ENCODE results near the gene VSX1. TPM values are rescaled to one million over a fixed set of nuclear protein-coding genes. Genes with fewer than 3 reads are reported as not detected.

VSX1 gene
- total RNA-seq, 2 donors from 2014 or later = not detected

- no peak overlapping the region for H3K4me3 ChIP-seq
- H3K36me3 ChIP-seq = peaks cover 11% of the 10 kb centered on the region
- peaks cover 0 to 50% of the 10 kb centered on the region in 2 donors for H3K4me1 ChIP-seq
- TF ChIP-seq CTCF (IDR thresholded peaks at IDR 0.05) = no peak
- H3K9me3 ChIP-seq = no peaks in the 10 kb centered on the region
- H3K27me3 ChIP-seq = no peaks in the 10 kb centered on the region
- no peak overlapping the region for H3K27ac ChIP-seq
- DNase-seq (ENCODE audit: low spot score) = no peak
These were observed 51.8 kb downstream of the VSX1 start for GRCh38 chr20:25030007-25030648.

- peaks cover 0 to 45% of the 10 kb centered on the region in 2 donors for H3K4me1 ChIP-seq
- H3K9me3 ChIP-seq = no peaks in the 10 kb centered on the region
- peaks cover 11% of the 10 kb centered on the region for H3K36me3 ChIP-seq
- H3K27me3 ChIP-seq = no peaks in the 10 kb centered on the region
- DNase-seq (ENCODE audit: low spot score) = no peak
- no peak for TF ChIP-seq CTCF (IDR thresholded peaks at IDR 0.05)
- H3K27ac ChIP-seq = peak overlapping the region in 1 of 2 donors; percentile 35
- no peak overlapping the region for H3K4me3 ChIP-seq
These were observed 55.8 kb downstream of the VSX1 start for GRCh38 chr20:25025986-25026605.

Other genes starting within 250 kb of the VSX1 start
- gene CST7, start 132.9 kb downstream of the VSX1 start, total RNA-seq = 1 to 10 TPM; 2.7 to 3.2 TPM
- 10 to 100 TPM; 30.3 to 30.5 TPM for gene APMAP, start 89.4 kb downstream of the VSX1 start, total RNA-seq
- 10 to 100 TPM; 25.6 to 26.4 TPM for gene ACSS1, start 24.0 kb downstream of the VSX1 start, total RNA-seq
- 100 to 1,000 TPM in 1 of 2 donors, 10 to 100 TPM in 1; 75.9 to 116 TPM for gene ENTPD6, start 113.6 kb upstream of the VSX1 start, total RNA-seq
- 100 to 1,000 TPM; 145 to 174 TPM for gene PYGB, start 165.9 kb upstream of the VSX1 start, total RNA-seq

Measured in right atrium auricular region (tissue), 2 donors.